Fibroblast of skin of right quadriceps (primary cell): ENCODE results near the gene CSNK1G3.

Source experiments
- DNase-seq: peaks from one replicate; pipeline ENCODE4 v3.0.0-alpha.2; 2013

CSNK1G3 gene

GRCh38 chr5:123514615-123515355 lies 2.8 kb downstream of the CSNK1G3 start:
- peak; percentile 7 for DNase-seq

- DNase-seq = no peak
These were observed 3.9 kb downstream of the CSNK1G3 start for GRCh38 chr5:123515904-123516303.

- DNase-seq = no peak
These were observed 5.5 kb downstream of the CSNK1G3 start for GRCh38 chr5:123517476-123517875.

- no peak for DNase-seq
These were observed 6.1 kb downstream of the CSNK1G3 start for GRCh38 chr5:123518111-123518510.

- no peak for DNase-seq
These were observed 8.8 kb downstream of the CSNK1G3 start for GRCh38 chr5:123520677-123521247.

GRCh38 chr5:123524146-123524545 lies 12.2 kb downstream of the CSNK1G3 start:
- DNase-seq = no peak

GRCh38 chr5:123527190-123527589 lies 15.2 kb downstream of the CSNK1G3 start:
- no peak for DNase-seq

- no peak for DNase-seq
These were observed 16.1 kb downstream of the CSNK1G3 start for GRCh38 chr5:123528065-123528464.

- DNase-seq = no peak
These were observed 16.9 kb downstream of the CSNK1G3 start for GRCh38 chr5:123528878-123529277.

GRCh38 chr5:123530728-123531127 lies 18.8 kb downstream of the CSNK1G3 start:
- DNase-seq = no peak

- DNase-seq = no peak
These were observed 23.7 kb downstream of the CSNK1G3 start for GRCh38 chr5:123535648-123536047.

GRCh38 chr5:123537256-123537655 lies 25.3 kb downstream of the CSNK1G3 start:
- DNase-seq = no peak

- no peak for DNase-seq
These were observed 25.9 kb downstream of the CSNK1G3 start for GRCh38 chr5:123537845-123538244.

- DNase-seq = peak; percentile 17
These were observed 26.9 kb downstream of the CSNK1G3 start for GRCh38 chr5:123538670-123539459.

- no peak for DNase-seq
These were observed 28.6 kb downstream of the CSNK1G3 start for GRCh38 chr5:123540534-123540933.

- DNase-seq = no peak
These were observed 31.5 kb downstream of the CSNK1G3 start for GRCh38 chr5:123543438-123543837.

GRCh38 chr5:123545506-123545905 lies 33.5 kb downstream of the CSNK1G3 start:
- DNase-seq = no peak

GRCh38 chr5:123546657-123547056 lies 34.7 kb downstream of the CSNK1G3 start:
- DNase-seq = peak; percentile 6

GRCh38 chr5:123549256-123549904 lies 37.4 kb downstream of the CSNK1G3 start:
- DNase-seq = no peak

- DNase-seq = no peak
These were observed 42.6 kb downstream of the CSNK1G3 start for GRCh38 chr5:123554601-123555000.

GRCh38 chr5:123557907-123558306 lies 45.9 kb downstream of the CSNK1G3 start:
- no peak for DNase-seq

- no peak for DNase-seq
These were observed 46.9 kb downstream of the CSNK1G3 start for GRCh38 chr5:123558762-123559433.

- DNase-seq = peak; percentile 51
These were observed 47.4 kb downstream of the CSNK1G3 start for GRCh38 chr5:123559434-123559775.
